H9 (cell line): Measurements from ENCODE around the gene TM6SF1. TPM values are rescaled to one million over a fixed set of nuclear protein-coding genes. Genes with fewer than 3 reads are reported as not detected.

ENCODE experiments used
- DNase-seq: peaks from one replicate; pipeline ENCODE4 v3.0.0-alpha.2; 2017
- H2AFZ ChIP-seq: one replicate; pipeline ENCODE4 v1.6.1; 2013; ENCODE audit warnings: mild to moderate bottlenecking, low read length, control low read depth, moderate library complexity
- H2AK5ac ChIP-seq: 2 replicates; pipeline ENCODE4 v1.6.1; 2013; ENCODE audit warnings: low read length, control low read depth, mixed read lengths; ENCODE audit not compliant: insufficient read length
- H2BK120ac ChIP-seq: one replicate; pipeline ENCODE4 v1.6.1; 2013; ENCODE audit warnings: low read depth, mild to moderate bottlenecking, low read length, control low read depth, inconsistent platforms; ENCODE audit not compliant: poor library complexity, severe bottlenecking
- H2BK12ac ChIP-seq: 2 replicates; pipeline ENCODE4 v1.6.1; 2013; ENCODE audit warnings: low read length, control low read depth, mixed read lengths, low read depth; ENCODE audit not compliant: insufficient read length
- H2BK15ac ChIP-seq: 2 replicates; pipeline ENCODE4 v1.6.1; 2013; ENCODE audit warnings: low read depth, low read length, control low read depth
- H2BK20ac ChIP-seq: one replicate; pipeline ENCODE4 v1.6.1; 2013; ENCODE audit warnings: low read depth, mild to moderate bottlenecking, low read length, control low read depth, inconsistent platforms; ENCODE audit not compliant: poor library complexity, severe bottlenecking
- H2BK5ac ChIP-seq: 2 replicates; pipeline ENCODE4 v1.6.1; 2013; ENCODE audit warnings: low read length, control low read depth, mixed read lengths; ENCODE audit not compliant: insufficient read length
- H3K14ac ChIP-seq: 2 replicates; pipeline ENCODE4 v1.6.1; 2013; ENCODE audit warnings: low read length, control low read depth; ENCODE audit not compliant: insufficient read depth
- H3K18ac ChIP-seq: 2 replicates; pipeline ENCODE4 v1.6.1; 2013; ENCODE audit warnings: low read depth, mild to moderate bottlenecking, mixed read lengths, low read length, control low read depth; ENCODE audit not compliant: insufficient read length
- H3K23ac ChIP-seq: 2 replicates; pipeline ENCODE4 v1.6.1; 2013; ENCODE audit warnings: low read length, control low read depth, mixed read lengths, low read depth; ENCODE audit not compliant: insufficient read length
- H3K23me2 ChIP-seq: 2 replicates; pipeline ENCODE4 v1.6.1; 2013; ENCODE audit warnings: low read depth, mild to moderate bottlenecking, mixed read lengths, low read length, control low read depth; ENCODE audit not compliant: insufficient read length, poor library complexity, severe bottlenecking
- H3K27ac ChIP-seq: 2 replicates; pipeline ENCODE4 v1.5.1; 2013; ENCODE audit warnings: low read length, control low read depth, mixed read lengths, low read depth; ENCODE audit not compliant: insufficient read length
- H3K27me3 ChIP-seq: 2 replicates; pipeline ENCODE4 v1.6.1; 2013; ENCODE audit warnings: low read length, control low read depth, inconsistent platforms; ENCODE audit not compliant: insufficient read depth
- H3K4ac ChIP-seq: 2 replicates; pipeline ENCODE4 v1.6.1; 2013; ENCODE audit warnings: low read depth, mild to moderate bottlenecking, control low read depth, inconsistent platforms, low read length, moderate library complexity
- H3K4me1 ChIP-seq: 2 replicates; pipeline ENCODE4 v1.6.1; 2013; ENCODE audit warnings: low read length, control low read depth, inconsistent platforms; ENCODE audit not compliant: insufficient read depth
- H3K4me2 ChIP-seq: 2 replicates; pipeline ENCODE4 v1.6.1; 2013; ENCODE audit warnings: low read length, control low read depth, mixed read lengths; ENCODE audit not compliant: insufficient read length, insufficient read depth
- H3K56ac ChIP-seq: 2 replicates; pipeline ENCODE4 v1.6.1; 2013; ENCODE audit warnings: low read depth, mild to moderate bottlenecking, mixed read lengths, low read length, control low read depth; ENCODE audit not compliant: insufficient read length
- H3K79me1 ChIP-seq: 2 replicates; pipeline ENCODE4 v1.6.1; 2013; ENCODE audit warnings: low read depth, mild to moderate bottlenecking, moderate library complexity, low read length, control low read depth, inconsistent platforms; ENCODE audit not compliant: insufficient read depth, poor library complexity, severe bottlenecking
- H3K79me2 ChIP-seq: 2 replicates; pipeline ENCODE4 v1.6.1; 2013; ENCODE audit warnings: low read length, control low read depth, inconsistent platforms; ENCODE audit not compliant: insufficient read depth
- H3K9ac ChIP-seq: 2 replicates; pipeline ENCODE4 v1.6.1; 2013; ENCODE audit warnings: low read length, control low read depth, mixed read lengths; ENCODE audit not compliant: insufficient read length; ENCODE audit errors: extremely low read depth
- H3K9me3 ChIP-seq: one replicate; pipeline ENCODE4 v1.6.1; 2013; ENCODE audit warnings: low read depth, low read length, inconsistent platforms; ENCODE audit not compliant: control insufficient read depth
- H3T11ph ChIP-seq: one replicate; pipeline ENCODE4 v1.6.1; 2013; ENCODE audit warnings: mild to moderate bottlenecking, low read length, control low read depth, inconsistent platforms
- H4K20me1 ChIP-seq: one replicate; pipeline ENCODE4 v1.6.1; 2013; ENCODE audit not compliant: control insufficient read depth, insufficient read length, insufficient read depth
- H4K5ac ChIP-seq: 2 replicates; pipeline ENCODE4 v1.6.1; 2013; ENCODE audit warnings: low read depth, mild to moderate bottlenecking, mixed read lengths, low read length, control low read depth; ENCODE audit not compliant: insufficient read length
- H4K8ac ChIP-seq: replicated peaks from 2 replicates; pipeline ENCODE4 v1.6.1; 2013; ENCODE audit warnings: low read length, control low read depth, mixed read lengths, low read depth; ENCODE audit not compliant: insufficient read length
- H4K91ac ChIP-seq: 2 replicates; pipeline ENCODE4 v1.6.1; 2013; ENCODE audit warnings: low read depth, mild to moderate bottlenecking, moderate library complexity, mixed read lengths, low read length, control low read depth; ENCODE audit not compliant: insufficient read length
- H3K27ac Mint-ChIP-seq, 3 experiments: 2 replicates in 2 of 3; 3 replicates in 1 of 3; pipeline ENCODE4 v1.8.0; 2020 to 2021; ENCODE audit warnings: mixed read lengths in 3 of 3, mild to moderate bottlenecking in 1 of 3, moderate library complexity in 1 of 3
- H3K27me3 Mint-ChIP-seq: 2 replicates; pipeline ENCODE4 v1.8.0; 2021; ENCODE audit warnings: low read depth, mild to moderate bottlenecking, moderate library complexity, mixed read lengths
- H3K36me3 Mint-ChIP-seq, 3 experiments: 2 replicates in 2 of 3; 3 replicates in 1 of 3; pipeline ENCODE4 v1.8.0; 2020 to 2021; ENCODE audit warnings: low read depth in 3 of 3, mixed read lengths in 3 of 3; ENCODE audit not compliant: insufficient read depth in 1 of 3
- H3K4me1 Mint-ChIP-seq, 2 experiments: 2 replicates each; pipeline ENCODE4 v1.8.0; 2020; ENCODE audit warnings: mixed read lengths in 2 of 2
- H3K4me3 Mint-ChIP-seq, 2 experiments: 2 replicates in 1 of 2; 3 replicates in 1 of 2; pipeline ENCODE4 v1.8.0; 2020 to 2021; ENCODE audit warnings: mild to moderate bottlenecking in 2 of 2, mixed read lengths in 2 of 2, moderate library complexity in 1 of 2
- H3K9me3 Mint-ChIP-seq, 2 experiments: 2 replicates in 1 of 2; 3 replicates in 1 of 2; pipeline ENCODE4 v1.8.0; 2020; ENCODE audit warnings: mild to moderate bottlenecking in 2 of 2, mixed read lengths in 2 of 2, moderate library complexity in 1 of 2
- CTCF ChIP-seq: fragments of 200-600 bp; sonication (generic); conservative IDR thresholded peaks from 3 replicates; pipeline ENCODE4 v1.8.0; 2021; ENCODE audit warnings: antibody characterized with exemption, mild to moderate bottlenecking
- whole genome bisulfite sequencing: extraction: QIAGEN DNeasy Blood & Tissue Kit; methylation state at CpG from one replicate; pipeline ENCODE4 v1.1.7; 2013; ENCODE audit warnings: missing lambda C conversion rate, low lambda C conversion rate, mixed read lengths; ENCODE audit not compliant: insufficient read length; ENCODE audit errors: extremely low coverage; 5-methylcytosine and 5-hydroxymethylcytosine counted together
- total RNA-seq: library from RNA; stranded (reverse); gene quantifications from 2 replicates; pipeline ENCODE4 v1.2.1, GENCODE V29; 2021

TM6SF1 gene
- total RNA-seq, 1 experiment from 2014 or later, result 0.96 TPM

DNA sequence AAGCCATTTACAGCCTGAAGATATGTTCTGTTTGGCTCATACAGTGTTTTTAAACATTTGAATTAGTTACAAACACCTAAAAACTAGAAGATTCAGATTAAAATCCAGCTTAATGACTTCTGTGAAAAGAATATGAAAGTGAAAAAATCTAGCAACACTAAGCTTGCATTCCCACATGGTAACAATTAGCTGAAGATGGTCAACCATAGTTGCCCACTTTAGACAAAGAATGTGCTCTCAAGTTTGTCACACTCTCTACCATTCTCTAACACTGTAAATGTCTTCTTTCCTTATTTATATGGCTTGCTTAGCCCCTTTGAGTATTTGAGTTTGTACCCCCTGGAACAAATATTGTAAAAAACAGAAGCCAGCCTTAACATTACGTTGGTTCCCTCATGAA, 67.4 kb downstream of the TM6SF1 start:
- H3K18ac ChIP-seq, result no peak overlapping the region
- no peak overlapping the region for H2BK120ac ChIP-seq
- Mint-ChIP-seq H3K4me3 (no peak overlapping the region), H3K27me3 (no peaks in the 10 kb centered on the region), H3K36me3 (peaks cover 5 to 14% (median 7%) of the 10 kb centered on the region in 3 experiments; a peak in 5 of 7 replicates), H3K4me1 (peaks cover 15 to 18% of the 10 kb centered on the region in 2 experiments), H3K9me3 (no peaks in the 10 kb centered on the region), H3K27ac (no peak overlapping the region)
- H2AFZ ChIP-seq, result no peak overlapping the region
- peaks cover 4% of the 10 kb centered on the region for H3K79me1 ChIP-seq
- H3K27ac ChIP-seq, result no peak overlapping the region
- H3K23ac ChIP-seq, result no peak overlapping the region
- H3T11ph ChIP-seq, result no peak overlapping the region
- H3K27me3 ChIP-seq, result no peaks in the 10 kb centered on the region
- H4K20me1 ChIP-seq, result no peaks in the 10 kb centered on the region
- no peak overlapping the region for H3K14ac ChIP-seq
- no peak overlapping the region for H2BK15ac ChIP-seq
- no peak overlapping the region for H3K56ac ChIP-seq
- DNase-seq, result no peak
- H2BK12ac ChIP-seq, result no peak overlapping the region
- no peak overlapping the region for H3K9ac ChIP-seq
- no CpG with 5 or more reads among the region's 1 CpG for WGBS
- no peak overlapping the region for H2AK5ac ChIP-seq
- no peak overlapping the region for H4K91ac ChIP-seq
- no peak overlapping the region for H2BK20ac ChIP-seq
- no peak overlapping the region for H3K4ac ChIP-seq
- no peak for TF ChIP-seq CTCF
- no peak overlapping the region for H4K5ac ChIP-seq
- H3K79me2 ChIP-seq, result peaks cover 4% of the 10 kb centered on the region; the same call in 1 of the 2 replicates
- no peak overlapping the region for H3K4me2 ChIP-seq
- no peaks in the 10 kb centered on the region for H3K9me3 ChIP-seq
- H4K8ac ChIP-seq, result no peak overlapping the region
- no peaks in the 10 kb centered on the region for H3K23me2 ChIP-seq
- no peaks in the 10 kb centered on the region for H3K4me1 ChIP-seq
- no peak overlapping the region for H2BK5ac ChIP-seq
